Muscle of arm (tissue), 14 donors: ENCODE measurements around the gene C2CD4A. TPM values are rescaled to one million over a fixed set of nuclear protein-coding genes. Genes with fewer than 3 reads are reported as not detected.
"Not testable (repeated sequence)": the region's sequence is repeated elsewhere in the genome, so short reads cannot be mapped to it uniquely, and the experiment has no call there.

Experiments used
- DNase-seq: peaks from one replicate; pipeline ENCODE4 v3.0.0-alpha.2; 2013
- long read RNA-seq, 11 donors: transcript quantifications; one replicate each; lab custom pipeline, GENCODE V29; 2026
- polyA plus RNA-seq, 12 donors: library from polyadenylated mRNA; unstranded; fragments of 120-200 nt; gene quantifications; one replicate each; pipeline ENCODE4 v1.2.1, GENCODE V29; 2013; ENCODE audit not compliant: insufficient read length in 12 of 12

Gene C2CD4A
- under 1 TPM in 7 of 12 donors, not detected in 5; 0.04 to 0.07 (median 0.05) TPM for polyA plus RNA-seq
- long read RNA-seq, donor 1, result 0 reads
- long read RNA-seq, donor 2, result 0 reads
- long read RNA-seq, donor 3, result 0 reads
- long read RNA-seq, donor 4, result 0 reads
- long read RNA-seq, donor 5, result 0 reads
- long read RNA-seq, donor 6, result 0 reads
- long read RNA-seq, donor 7, result 0 reads
- long read RNA-seq, donor 8, result 0 reads
- long read RNA-seq, donor 9, result 0 reads
- long read RNA-seq, donor 10, result 0 reads
- long read RNA-seq, donor 11, result 0 reads

GRCh38 chr15:62066663-62067447 is at the start of gene C2CD4A:
Gene C2CD4A (plus strand): TSS chr15:62066977. CDS start chr15:62067614, 637 bp downstream.
- no peak for DNase-seq

- no peak for DNase-seq
Observed at GRCh38 chr15:62020576-62021160, 46.1 kb upstream of the C2CD4A start.

GRCh38 chr15:62021991-62022600 is 44.7 kb upstream of the C2CD4A start:
- no peak for DNase-seq

GRCh38 chr15:62026487-62027262 is 40.1 kb upstream of the C2CD4A start:
- peak; percentile 5 for DNase-seq

GRCh38 chr15:62027263-62027565 is 39.6 kb upstream of the C2CD4A start:
- no peak for DNase-seq

- DNase-seq, result no peak
Observed at GRCh38 chr15:62027916-62028315, 38.9 kb upstream of the C2CD4A start.

GRCh38 chr15:62035256-62035924 is 31.4 kb upstream of the C2CD4A start:
- no peak for DNase-seq

GRCh38 chr15:62046078-62046743 is 20.6 kb upstream of the C2CD4A start:
- DNase-seq, result no peak

GRCh38 chr15:62047282-62047827 is 19.4 kb upstream of the C2CD4A start:
- DNase-seq, result no peak

- DNase-seq, result not testable (repeated sequence)
Observed at GRCh38 chr15:62048254-62048653, 18.5 kb upstream of the C2CD4A start.

GRCh38 chr15:62050115-62050514 is 16.7 kb upstream of the C2CD4A start:
- no peak for DNase-seq

GRCh38 chr15:62051166-62051565 is 15.6 kb upstream of the C2CD4A start:
- no peak for DNase-seq

GRCh38 chr15:62052713-62053112 is 14.1 kb upstream of the C2CD4A start:
- DNase-seq, result no peak

- no peak for DNase-seq
Observed at GRCh38 chr15:62053439-62054085, 13.2 kb upstream of the C2CD4A start.

- DNase-seq, result no peak
Observed at GRCh38 chr15:62054979-62055378, 11.8 kb upstream of the C2CD4A start.

- DNase-seq, result no peak
Observed at GRCh38 chr15:62057341-62057980, 9.3 kb upstream of the C2CD4A start.

- no peak for DNase-seq
Observed at GRCh38 chr15:62058327-62059028, 8.3 kb upstream of the C2CD4A start.

- DNase-seq, result peak; percentile 5
Observed at GRCh38 chr15:62059108-62059815, 7.5 kb upstream of the C2CD4A start.
